ENCODE measurements around the gene OR5AU1. TPM values are rescaled to one million over a fixed set of nuclear protein-coding genes. Genes with fewer than 3 reads are reported as not detected.

OR5AU1 gene
- polyA plus RNA-seq, 1 donor from 2014 or later, result not detected

DNA sequence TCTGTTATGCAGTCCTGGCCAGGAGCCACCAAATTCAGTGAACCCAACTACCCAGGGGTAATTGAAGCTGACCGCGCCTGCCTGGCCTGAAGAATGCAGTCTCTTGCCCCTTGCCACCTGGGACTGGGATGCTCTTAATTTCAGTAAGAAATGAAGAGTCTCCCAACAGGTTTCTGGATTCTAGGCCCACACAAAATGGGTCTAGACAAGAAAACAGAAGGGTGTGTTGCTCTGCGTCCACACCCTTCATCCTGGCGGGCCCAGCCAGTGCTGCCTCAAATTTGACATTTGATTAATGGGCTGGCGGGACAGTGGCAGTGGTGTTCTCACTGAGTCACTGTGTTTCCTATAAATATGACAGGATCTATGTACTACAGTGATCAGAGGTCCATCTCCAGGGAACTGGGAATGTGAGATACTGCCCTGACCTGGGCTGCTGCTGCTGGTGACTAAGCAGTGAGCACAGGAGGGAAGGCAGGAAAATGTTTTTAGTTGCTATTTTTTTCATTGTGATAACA, 48.5 kb downstream of the OR5AU1 start:
- Histone ChIP-seq H3K36me3 (ENCODE audit: insufficient read depth, low read length) (no peaks in the 10 kb centered on the region), H3K79me2 (replicated peaks; ENCODE audit: insufficient read depth, low read length) (no peaks in the 10 kb centered on the region), H3K27ac (ENCODE audit: low read length) (no peak overlapping the region), H3K4me2 (ENCODE audit: low read length) (no peak overlapping the region), H3F3A (ENCODE audit: insufficient read depth, low read length, poor library complexity, severe bottlenecking) (peaks cover 6% of the 10 kb centered on the region), H3K9me2 (ENCODE audit: insufficient read depth, low read length) (no peaks in the 10 kb centered on the region), H3K9me3 (ENCODE audit: low read length) (no peaks in the 10 kb centered on the region), H3K27me3 (ENCODE audit: insufficient read depth, low read depth, low read length) (no peaks in the 10 kb centered on the region), H3K9ac (ENCODE audit: low read length) (no peak overlapping the region), H2AFZ (ENCODE audit: low read depth, low read length) (no peak overlapping the region), H3K4me3 (ENCODE audit: low read length) (no peak overlapping the region), H4K20me1 (ENCODE audit: insufficient read depth) (no peaks in the 10 kb centered on the region)
- TF ChIP-seq EZH2 (IDR thresholded peaks at IDR 0.05; ENCODE audit: borderline replicate concordance, insufficient read depth, low read length, poor library complexity, severe bottlenecking) (no peak), POLR2AphosphoS5 (IDR thresholded peaks at IDR 0.05) (no peak)

- H3K27me3 ChIP-seq (ENCODE audit: insufficient read depth, low read depth, low read length), result no peaks in the 10 kb centered on the region
- H4K20me1 ChIP-seq (ENCODE audit: insufficient read depth), result no peaks in the 10 kb centered on the region
- TF ChIP-seq MXI1 (conservative IDR thresholded peaks at IDR 0.05; ENCODE audit: poor library complexity, severe bottlenecking) (peak; percentile 28), RAD21 (conservative IDR thresholded peaks at IDR 0.05) (peak; percentile 91), EZH2 (IDR thresholded peaks at IDR 0.05; ENCODE audit: borderline replicate concordance, insufficient read depth, low read length, poor library complexity, severe bottlenecking) (no peak), SMC3 (conservative IDR thresholded peaks at IDR 0.05; ENCODE audit: poor library complexity) (peak; percentile 94), EP300 (conservative IDR thresholded peaks at IDR 0.05; ENCODE audit: poor library complexity, severe bottlenecking) (no peak), POLR2AphosphoS5 (IDR thresholded peaks at IDR 0.05) (no peak), TAF1 (IDR thresholded peaks at IDR 0.05; ENCODE audit: low read depth) (no peak)
- TF ChIP-seq, protein P1, sequence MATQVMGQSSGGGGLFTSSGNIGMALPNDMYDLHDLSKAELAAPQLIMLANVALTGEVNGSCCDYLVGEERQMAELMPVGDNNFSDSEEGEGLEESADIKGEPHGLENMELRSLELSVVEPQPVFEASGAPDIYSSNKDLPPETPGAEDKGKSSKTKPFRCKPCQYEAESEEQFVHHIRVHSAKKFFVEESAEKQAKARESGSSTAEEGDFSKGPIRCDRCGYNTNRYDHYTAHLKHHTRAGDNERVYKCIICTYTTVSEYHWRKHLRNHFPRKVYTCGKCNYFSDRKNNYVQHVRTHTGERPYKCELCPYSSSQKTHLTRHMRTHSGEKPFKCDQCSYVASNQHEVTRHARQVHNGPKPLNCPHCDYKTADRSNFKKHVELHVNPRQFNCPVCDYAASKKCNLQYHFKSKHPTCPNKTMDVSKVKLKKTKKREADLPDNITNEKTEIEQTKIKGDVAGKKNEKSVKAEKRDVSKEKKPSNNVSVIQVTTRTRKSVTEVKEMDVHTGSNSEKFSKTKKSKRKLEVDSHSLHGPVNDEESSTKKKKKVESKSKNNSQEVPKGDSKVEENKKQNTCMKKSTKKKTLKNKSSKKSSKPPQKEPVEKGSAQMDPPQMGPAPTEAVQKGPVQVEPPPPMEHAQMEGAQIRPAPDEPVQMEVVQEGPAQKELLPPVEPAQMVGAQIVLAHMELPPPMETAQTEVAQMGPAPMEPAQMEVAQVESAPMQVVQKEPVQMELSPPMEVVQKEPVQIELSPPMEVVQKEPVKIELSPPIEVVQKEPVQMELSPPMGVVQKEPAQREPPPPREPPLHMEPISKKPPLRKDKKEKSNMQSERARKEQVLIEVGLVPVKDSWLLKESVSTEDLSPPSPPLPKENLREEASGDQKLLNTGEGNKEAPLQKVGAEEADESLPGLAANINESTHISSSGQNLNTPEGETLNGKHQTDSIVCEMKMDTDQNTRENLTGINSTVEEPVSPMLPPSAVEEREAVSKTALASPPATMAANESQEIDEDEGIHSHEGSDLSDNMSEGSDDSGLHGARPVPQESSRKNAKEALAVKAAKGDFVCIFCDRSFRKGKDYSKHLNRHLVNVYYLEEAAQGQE (IDR thresholded peaks at IDR 0.05; ENCODE audit: borderline replicate concordance), result no peak
- TF ChIP-seq, protein P2, sequence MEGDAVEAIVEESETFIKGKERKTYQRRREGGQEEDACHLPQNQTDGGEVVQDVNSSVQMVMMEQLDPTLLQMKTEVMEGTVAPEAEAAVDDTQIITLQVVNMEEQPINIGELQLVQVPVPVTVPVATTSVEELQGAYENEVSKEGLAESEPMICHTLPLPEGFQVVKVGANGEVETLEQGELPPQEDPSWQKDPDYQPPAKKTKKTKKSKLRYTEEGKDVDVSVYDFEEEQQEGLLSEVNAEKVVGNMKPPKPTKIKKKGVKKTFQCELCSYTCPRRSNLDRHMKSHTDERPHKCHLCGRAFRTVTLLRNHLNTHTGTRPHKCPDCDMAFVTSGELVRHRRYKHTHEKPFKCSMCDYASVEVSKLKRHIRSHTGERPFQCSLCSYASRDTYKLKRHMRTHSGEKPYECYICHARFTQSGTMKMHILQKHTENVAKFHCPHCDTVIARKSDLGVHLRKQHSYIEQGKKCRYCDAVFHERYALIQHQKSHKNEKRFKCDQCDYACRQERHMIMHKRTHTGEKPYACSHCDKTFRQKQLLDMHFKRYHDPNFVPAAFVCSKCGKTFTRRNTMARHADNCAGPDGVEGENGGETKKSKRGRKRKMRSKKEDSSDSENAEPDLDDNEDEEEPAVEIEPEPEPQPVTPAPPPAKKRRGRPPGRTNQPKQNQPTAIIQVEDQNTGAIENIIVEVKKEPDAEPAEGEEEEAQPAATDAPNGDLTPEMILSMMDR (IDR thresholded peaks at IDR 0.05; ENCODE audit: poor library complexity, severe bottlenecking), result peak; percentile 95
- no peaks in the 10 kb centered on the region for H3K79me2 ChIP-seq (replicated peaks; ENCODE audit: insufficient read depth, low read length)
- H3K36me3 ChIP-seq (ENCODE audit: insufficient read depth, low read length), result no peaks in the 10 kb centered on the region
- peak overlapping the region; percentile 39 for H3K4me3 ChIP-seq (ENCODE audit: low read length)
- no peaks in the 10 kb centered on the region for H3K9me3 ChIP-seq (ENCODE audit: low read length)
- H2AFZ ChIP-seq (ENCODE audit: low read depth, low read length), result peak overlapping the region; percentile 57
- H3K27ac ChIP-seq (ENCODE audit: low read length), result peak overlapping the region; percentile 61
- H3F3A ChIP-seq (ENCODE audit: insufficient read depth, low read length, poor library complexity, severe bottlenecking), result peaks cover 6% of the 10 kb centered on the region
- no peaks in the 10 kb centered on the region for H3K9me2 ChIP-seq (ENCODE audit: insufficient read depth, low read length)
- peak overlapping the region; percentile 44 for H3K4me2 ChIP-seq (ENCODE audit: low read length)
- peak overlapping the region; percentile 40 for H3K9ac ChIP-seq (ENCODE audit: low read length)
Measured at GRCh38 chr14:21106498-21107282, 49.2 kb downstream of the OR5AU1 start.

Data from neural cell (in vitro differentiated cells).